ENCODE data around the gene MLPH.

GRCh38 chr2:237508361-237508760 is 21.3 kb downstream of the MLPH start:
- TF ChIP-seq CTCF (IDR thresholded peaks at IDR 0.05; ENCODE audit: insufficient read depth, low read length), result no peak
- TF ChIP-seq GABPA (IDR thresholded peaks at IDR 0.05; ENCODE audit: low read depth), result no peak
- no peak for TF ChIP-seq POLR2AphosphoS5 (IDR thresholded peaks at IDR 0.05; ENCODE audit: low read depth)

All from HL-60 (cell line).